SH-SY5Y (cell line): ENCODE data around the gene RERE.

Experiments used
- GATA2 ChIP-seq: IDR thresholded peaks from 2 replicates; pipeline ENCODE4 v1.6.1; 2011; ENCODE audit warnings: mild to moderate bottlenecking, low read depth, low read length
- GATA3 ChIP-seq: IDR thresholded peaks from 2 replicates; pipeline ENCODE4 v1.6.1; 2011; ENCODE audit warnings: low read depth, mild to moderate bottlenecking, low read length, moderate library complexity

- TF ChIP-seq GATA2 (no peak), GATA3 (no peak)
Observed at GRCh38 chr1:8303141-8303540, 514.3 kb downstream of the RERE start.
